ENCODE measurements around the gene S100G.

S100G gene

GRCh38 chrX:16700734-16701133 is 50.8 kb downstream of the S100G start:
- no peaks in the 10 kb centered on the region for H3K27me3 ChIP-seq (ENCODE audit: low read depth, low read length)
- TF ChIP-seq CTCF (IDR thresholded peaks at IDR 0.05; ENCODE audit: low read depth, low read length), result no peak
- no peak for TF ChIP-seq EZH2phosphoT487 (IDR thresholded peaks at IDR 0.05; ENCODE audit: low read depth)
- H3K4me3 ChIP-seq (ENCODE audit: low read length), result no peak overlapping the region
- H3K9ac ChIP-seq (ENCODE audit: low read length), result no peak overlapping the region
- H3K4me2 ChIP-seq (ENCODE audit: low read length), result no peak overlapping the region
- no peak overlapping the region for H2AFZ ChIP-seq (ENCODE audit: low read depth, low read length)
- no peaks in the 10 kb centered on the region for H4K20me1 ChIP-seq (ENCODE audit: insufficient read depth, low read length)
- H3K27ac ChIP-seq (ENCODE audit: low read length), result no peak overlapping the region
- H3K79me2 ChIP-seq (ENCODE audit: low read length), result no peaks in the 10 kb centered on the region
- H3K4me1 ChIP-seq (ENCODE audit: low read length), result no peaks in the 10 kb centered on the region
- H3K36me3 ChIP-seq (replicated peaks; ENCODE audit: low read depth, low read length), result peaks cover 10% of the 10 kb centered on the region
- no peaks in the 10 kb centered on the region for H3K9me3 ChIP-seq (ENCODE audit: insufficient read depth, low read length)

GRCh38 chrX:16702700-16703599 is 53.0 kb downstream of the S100G start:
- H3K27me3 ChIP-seq (ENCODE audit: low read depth, low read length), result no peaks in the 10 kb centered on the region
- TF ChIP-seq CTCF (IDR thresholded peaks at IDR 0.05; ENCODE audit: low read depth, low read length), result no peak
- TF ChIP-seq EZH2phosphoT487 (IDR thresholded peaks at IDR 0.05; ENCODE audit: low read depth), result no peak
- H3K9me3 ChIP-seq (ENCODE audit: insufficient read depth, low read length), result no peaks in the 10 kb centered on the region
- no peak overlapping the region for H3K27ac ChIP-seq (ENCODE audit: low read length)
- no peak overlapping the region for H3K9ac ChIP-seq (ENCODE audit: low read length)
- no peaks in the 10 kb centered on the region for H3K4me1 ChIP-seq (ENCODE audit: low read length)
- H3K79me2 ChIP-seq (ENCODE audit: low read length), result no peaks in the 10 kb centered on the region
- no peak overlapping the region for H3K4me3 ChIP-seq (ENCODE audit: low read length)
- no peak overlapping the region for H3K4me2 ChIP-seq (ENCODE audit: low read length)
- no peak overlapping the region for H2AFZ ChIP-seq (ENCODE audit: low read depth, low read length)
- H4K20me1 ChIP-seq (ENCODE audit: insufficient read depth, low read length), result no peaks in the 10 kb centered on the region
- peaks cover 6% of the 10 kb centered on the region for H3K36me3 ChIP-seq (replicated peaks; ENCODE audit: low read depth, low read length)
